ENCODE measurements around the gene TMOD4.
"Not testable (repeated sequence)": the region's sequence is repeated elsewhere in the genome, so short reads cannot be mapped to it uniquely, and the experiment has no call there.

The TMOD4 gene

GRCh38 chr1:151189637-151190445, 14.1 kb upstream of the TMOD4 start, which contains the start of gene VPS72:
Gene VPS72 (minus strand): TSS chr1:151190197. CDS start chr1:151190121, 76 bp downstream.
- Histone ChIP-seq H3K4me3 (ENCODE audit: severe bottlenecking) (peak within 1 kb of the TSS; percentile 97), H3K27me3 (ENCODE audit: insufficient read depth, poor library complexity, severe bottlenecking) (no peaks in the 10 kb centered on the region), H3K27ac (ENCODE audit: poor library complexity, severe bottlenecking) (peak within 1 kb of the TSS; percentile 69), H3K36me3 (ENCODE audit: low read depth) (peaks cover 21% of the 10 kb centered on the region), H3K9me3 (ENCODE audit: severe bottlenecking) (peaks cover 2% of the 10 kb centered on the region), H3K4me1 (ENCODE audit: insufficient read depth, poor library complexity, severe bottlenecking) (peaks cover 5% of the 10 kb centered on the region)
- DNase-seq (ENCODE audit: low spot score) (peak; percentile 86), ATAC-seq (ENCODE audit: low read depth) (peak; percentile 91)
- TF ChIP-seq CTCF (IDR thresholded peaks at IDR 0.05; ENCODE audit: poor library complexity, severe bottlenecking): no peak

DNA sequence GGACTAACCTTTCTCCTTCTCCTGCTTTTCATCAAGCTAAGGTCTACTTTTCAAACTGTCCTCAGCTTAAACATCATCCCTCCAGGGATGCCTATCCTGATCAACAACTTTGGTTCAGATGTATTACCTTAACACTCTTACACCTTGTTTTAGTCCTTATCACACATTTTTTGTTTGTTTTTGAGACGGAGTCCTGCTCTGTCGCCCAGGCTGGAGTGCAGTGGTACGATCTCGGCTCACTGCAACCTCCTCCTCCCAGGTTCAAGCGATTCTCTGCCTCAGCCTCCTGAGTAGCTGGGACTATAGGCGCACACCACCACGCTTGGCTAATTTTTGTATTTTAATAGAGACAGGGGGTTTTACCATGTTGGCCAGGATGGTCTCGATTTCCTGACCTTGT, 12.9 kb upstream of the TMOD4 start:
- H3K4me1 ChIP-seq (ENCODE audit: insufficient read depth, poor library complexity, severe bottlenecking); DNase-seq (ENCODE audit: low spot score); H3K9me3 ChIP-seq (ENCODE audit: severe bottlenecking); ATAC-seq (ENCODE audit: low read depth); H3K27me3 ChIP-seq (ENCODE audit: insufficient read depth, poor library complexity, severe bottlenecking): not testable (repeated sequence)
- Histone ChIP-seq H3K4me3 (ENCODE audit: severe bottlenecking) (peak overlapping the region; percentile 97), H3K27ac (ENCODE audit: poor library complexity, severe bottlenecking) (peak overlapping the region; percentile 69), H3K36me3 (ENCODE audit: low read depth) (peaks cover 33% of the 10 kb centered on the region)

- H3K36me3 ChIP-seq (ENCODE audit: low read depth): peaks cover 39% of the 10 kb centered on the region
- DNase-seq (ENCODE audit: low spot score) (no peak), ATAC-seq (ENCODE audit: low read depth) (no peak)
- TF ChIP-seq CTCF (IDR thresholded peaks at IDR 0.05; ENCODE audit: poor library complexity, severe bottlenecking): no peak
- H3K9me3 ChIP-seq (ENCODE audit: severe bottlenecking): peaks cover 2% of the 10 kb centered on the region
- H3K4me1 ChIP-seq (ENCODE audit: insufficient read depth, poor library complexity, severe bottlenecking): peaks cover 5% of the 10 kb centered on the region
- H3K27ac ChIP-seq (ENCODE audit: poor library complexity, severe bottlenecking): no peak overlapping the region
- H3K4me3 ChIP-seq (ENCODE audit: severe bottlenecking): no peak overlapping the region
- H3K27me3 ChIP-seq (ENCODE audit: insufficient read depth, poor library complexity, severe bottlenecking): no peaks in the 10 kb centered on the region
Measured at GRCh38 chr1:151187205-151187604, 11.4 kb upstream of the TMOD4 start.

DNA sequence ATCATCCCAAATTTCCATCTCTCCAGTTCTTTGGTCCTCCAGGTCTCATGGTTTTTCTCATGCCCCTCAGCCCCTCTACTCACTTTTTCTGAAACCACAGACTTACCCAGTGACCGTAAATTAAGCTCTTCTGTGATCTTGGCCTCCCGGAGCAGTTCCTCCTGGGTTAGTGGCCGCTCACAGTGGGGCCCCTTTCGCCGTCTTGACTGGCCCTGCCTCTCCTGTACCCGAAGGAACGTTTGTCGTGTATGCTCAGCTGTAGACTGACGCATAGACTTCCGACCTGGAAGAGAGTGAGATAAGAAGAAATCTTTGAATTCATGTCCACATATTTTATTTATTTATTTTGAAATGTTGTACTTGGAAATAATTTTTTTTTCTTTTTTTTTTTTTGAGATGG, 8.4 kb upstream of the TMOD4 start:
- H3K9me3 ChIP-seq (ENCODE audit: severe bottlenecking): peaks cover 2% of the 10 kb centered on the region
- H3K27me3 ChIP-seq (ENCODE audit: insufficient read depth, poor library complexity, severe bottlenecking): no peaks in the 10 kb centered on the region
- TF ChIP-seq CTCF (IDR thresholded peaks at IDR 0.05; ENCODE audit: poor library complexity, severe bottlenecking): no peak
- H3K27ac ChIP-seq (ENCODE audit: poor library complexity, severe bottlenecking): no peak overlapping the region
- DNase-seq (ENCODE audit: low spot score) (no peak), ATAC-seq (ENCODE audit: low read depth) (no peak)
- H3K4me3 ChIP-seq (ENCODE audit: severe bottlenecking): no peak overlapping the region
- peaks cover 69% of the 10 kb centered on the region for H3K36me3 ChIP-seq (ENCODE audit: low read depth)
- peaks cover 5% of the 10 kb centered on the region for H3K4me1 ChIP-seq (ENCODE audit: insufficient read depth, poor library complexity, severe bottlenecking)

- H3K27ac ChIP-seq (ENCODE audit: poor library complexity, severe bottlenecking): no peak overlapping the region
- H3K27me3 ChIP-seq (ENCODE audit: insufficient read depth, poor library complexity, severe bottlenecking): no peaks in the 10 kb centered on the region
- H3K4me3 ChIP-seq (ENCODE audit: severe bottlenecking): no peak overlapping the region
- no peak for TF ChIP-seq CTCF (IDR thresholded peaks at IDR 0.05; ENCODE audit: poor library complexity, severe bottlenecking)
- no peaks in the 10 kb centered on the region for H3K9me3 ChIP-seq (ENCODE audit: severe bottlenecking)
- ATAC-seq (ENCODE audit: low read depth) (no peak), DNase-seq (ENCODE audit: low spot score) (no peak)
- peaks cover 53% of the 10 kb centered on the region for H3K36me3 ChIP-seq (ENCODE audit: low read depth)
- no peaks in the 10 kb centered on the region for H3K4me1 ChIP-seq (ENCODE audit: insufficient read depth, poor library complexity, severe bottlenecking)
Measured at GRCh38 chr1:151176514-151177045, 799 bp upstream of the TMOD4 start.

All from RWPE2 (cell line).